Dedifferentiated amniotic fluid mesenchymal stem cell (primary cell): Measurements from ENCODE around the gene CD74.
"Not testable (repeated sequence)": the region's sequence is repeated elsewhere in the genome, so short reads cannot be mapped to it uniquely, and the experiment has no call there.

Experiments
- DNase-seq: peaks from one replicate; pipeline ENCODE4 v3.0.0-alpha.2; 2016; ENCODE audit errors: extremely low spot score

CD74 gene

GRCh38 chr5:150412319-150413175, at the start of gene CD74:
TSS of gene CD74 (minus strand) at chr5:150412910. CDS start at chr5:150412749, 161 bp downstream.
- no peak for DNase-seq

DNA sequence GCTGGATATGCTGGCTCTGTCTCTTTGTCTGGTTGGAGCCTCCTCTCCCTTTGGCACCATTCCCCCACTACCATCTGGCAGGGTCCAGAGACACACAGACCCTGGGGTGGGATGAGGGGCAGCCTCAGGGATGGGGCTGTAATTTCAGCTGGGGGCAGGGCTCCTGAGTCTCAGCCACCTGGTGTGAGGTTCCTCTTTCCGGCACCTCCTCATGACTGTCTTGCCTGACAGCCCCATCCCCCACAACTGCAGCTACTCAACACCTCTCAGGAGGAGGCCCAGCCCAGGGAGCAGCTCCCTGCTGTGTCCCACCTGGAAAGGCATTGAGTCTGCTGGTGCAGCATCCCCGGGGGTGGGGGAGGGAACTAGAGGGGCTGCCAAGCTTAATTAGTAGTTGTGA, 48.5 kb upstream of the CD74 start:
- DNase-seq, result no peak

GRCh38 chr5:150460781-150461180, 48.1 kb upstream of the CD74 start:
- DNase-seq, result no peak

GRCh38 chr5:150458802-150459557, 46.3 kb upstream of the CD74 start:
- peak; percentile 31 for DNase-seq

- DNase-seq, result no peak
These were observed 45.0 kb upstream of the CD74 start for GRCh38 chr5:150457562-150458240.

GRCh38 chr5:150457121-150457520, 44.4 kb upstream of the CD74 start:
- no peak for DNase-seq

DNA sequence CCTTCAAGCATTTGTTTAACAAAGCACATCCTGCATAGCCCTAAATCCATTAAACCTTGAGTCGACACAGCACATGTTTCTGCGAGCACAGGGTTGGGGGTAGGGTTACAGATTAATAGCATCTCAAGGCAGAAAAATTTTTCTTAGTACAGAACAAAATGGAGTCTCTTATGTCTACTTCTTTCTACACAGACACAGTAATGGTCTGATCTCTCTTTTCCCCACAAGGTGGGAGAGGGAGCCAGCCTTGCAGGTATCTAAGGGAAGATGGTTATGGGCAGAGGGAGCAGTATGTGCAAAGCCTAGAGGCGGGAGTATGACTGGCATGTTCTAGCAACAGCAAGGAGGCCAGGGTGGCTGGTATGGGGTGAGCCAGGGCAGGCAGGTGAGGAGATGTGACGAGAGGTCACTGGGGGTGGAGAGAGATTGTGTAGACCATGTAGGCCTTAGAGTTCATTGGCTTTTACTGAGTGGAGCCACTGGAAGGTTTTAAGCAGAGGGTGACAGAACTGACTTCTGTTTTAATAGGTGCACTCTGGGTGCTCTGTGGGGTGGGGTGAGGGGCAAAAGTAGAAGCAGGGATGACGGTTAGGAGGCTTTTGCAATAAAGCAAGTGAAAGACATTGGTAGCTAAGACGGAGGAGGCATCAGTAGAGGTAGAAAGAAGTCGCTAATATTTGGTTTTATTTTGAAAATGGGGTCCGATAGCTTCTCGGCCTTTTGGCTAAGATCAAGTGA, 42.0 kb upstream of the CD74 start:
- no peak for DNase-seq

DNA sequence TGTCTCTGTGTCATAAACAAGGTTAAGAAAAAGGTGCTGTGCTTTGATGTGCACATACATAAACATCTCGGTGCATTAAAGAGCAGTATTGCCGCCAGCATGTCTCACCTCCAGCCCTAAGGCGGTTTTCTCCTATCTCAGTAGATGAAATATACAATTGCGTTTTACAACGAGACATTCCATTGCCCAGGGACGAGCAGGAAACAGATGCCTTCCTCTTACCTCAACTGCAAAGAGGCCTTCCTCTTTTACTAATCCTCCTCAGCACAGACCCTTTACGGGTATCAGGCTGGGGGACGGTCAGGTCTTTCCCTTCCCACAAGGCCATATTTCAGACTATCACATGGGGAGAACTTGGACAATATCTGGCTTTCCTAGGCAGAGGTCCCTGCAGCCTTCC, 41.3 kb upstream of the CD74 start:
- DNase-seq, result not testable (repeated sequence)

GRCh38 chr5:150452914-150453313, 40.2 kb upstream of the CD74 start:
- no peak for DNase-seq

DNA sequence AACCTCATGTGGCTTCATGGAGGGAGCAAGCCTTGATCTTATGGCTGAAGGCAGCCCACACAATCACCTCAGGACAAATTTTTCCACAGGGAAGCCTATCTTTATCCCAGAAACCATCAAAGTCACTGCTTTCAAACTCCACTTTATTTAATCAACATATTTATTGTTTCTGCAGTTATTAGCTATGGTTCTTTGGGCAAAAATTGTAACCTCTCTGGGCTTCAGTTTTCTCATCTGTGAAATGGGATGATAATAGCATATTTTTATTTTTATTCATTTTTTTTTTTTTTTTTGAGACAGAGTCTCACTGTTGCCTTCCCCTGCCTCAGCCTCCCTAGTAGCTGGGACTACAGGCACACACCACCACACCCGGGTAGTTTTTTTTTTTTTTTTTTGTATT, 38.9 kb upstream of the CD74 start:
- no peak for DNase-seq

DNA sequence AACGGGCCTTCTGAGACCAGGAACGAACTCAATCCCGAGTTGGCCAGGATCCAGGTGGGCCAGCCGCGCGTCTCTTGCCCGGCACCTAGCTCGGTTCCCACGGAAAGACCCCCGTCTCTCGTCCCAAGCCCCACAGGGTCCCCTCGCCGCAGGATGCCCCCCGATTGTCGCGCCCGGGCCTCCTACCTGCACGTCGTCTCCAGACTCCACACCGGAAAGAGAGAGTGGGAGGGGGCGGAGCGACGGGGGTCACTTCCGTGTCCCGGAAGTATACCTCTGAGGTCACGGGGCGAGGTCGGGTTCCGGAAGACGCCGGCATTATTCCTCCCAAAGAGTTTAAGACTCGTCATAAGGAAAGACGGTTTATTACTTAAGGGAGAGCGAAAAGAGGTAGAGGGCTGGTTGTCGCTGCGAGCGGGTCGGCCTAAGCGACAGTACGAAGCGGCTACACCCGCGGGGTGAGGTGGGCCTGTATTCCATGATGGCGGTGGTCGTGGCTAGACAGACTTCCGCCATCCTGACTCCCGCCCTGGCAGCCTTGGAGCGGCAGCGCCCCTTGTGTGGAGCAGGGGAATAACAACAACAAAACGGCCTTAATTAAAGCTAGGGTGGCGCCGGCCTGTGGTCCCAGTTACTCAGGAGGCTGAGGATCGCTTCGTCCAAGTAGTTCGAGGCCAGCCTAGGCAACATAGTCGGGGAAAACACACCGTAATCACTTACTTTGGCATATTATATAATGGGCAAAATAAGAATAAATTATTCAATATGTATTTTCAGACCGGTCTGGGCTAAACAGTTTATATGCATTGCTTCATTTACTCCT, 37.0 kb upstream of the CD74 start, which contains the start of gene RPS14:
TSS of gene RPS14 (minus strand) at position 223 of the 823 bp plus-strand sequence. CDS start 2,006 bp downstream, outside the sequence.
- peak; percentile 90 for DNase-seq

GRCh38 chr5:150448952-150449516, 36.3 kb upstream of the CD74 start:
- no peak for DNase-seq

- DNase-seq, result no peak
These were observed 35.6 kb upstream of the CD74 start for GRCh38 chr5:150448334-150448733.

GRCh38 chr5:150447188-150447587, 34.5 kb upstream of the CD74 start:
- no peak for DNase-seq

- DNase-seq, result no peak
These were observed 33.9 kb upstream of the CD74 start for GRCh38 chr5:150446583-150446982.

DNA sequence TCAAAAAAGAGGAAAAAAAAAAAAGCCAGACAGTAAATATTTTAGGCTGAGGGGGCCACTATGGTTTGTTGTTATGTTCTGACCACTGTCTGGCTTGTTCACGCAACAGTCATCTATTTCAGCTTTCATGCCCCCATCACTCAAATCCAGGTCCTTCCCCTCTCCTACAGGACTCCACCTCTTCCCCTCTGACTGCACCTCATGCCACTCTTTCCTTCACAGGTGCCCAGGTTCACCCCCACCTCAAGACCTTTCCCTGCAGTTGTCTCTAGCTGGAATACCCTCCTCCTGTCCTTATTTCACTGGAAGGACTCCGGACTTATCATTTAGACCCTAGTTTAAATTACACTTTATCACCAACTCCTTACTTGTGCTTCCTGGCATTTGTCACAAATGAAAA, 33.4 kb upstream of the CD74 start:
- DNase-seq, result no peak

DNA sequence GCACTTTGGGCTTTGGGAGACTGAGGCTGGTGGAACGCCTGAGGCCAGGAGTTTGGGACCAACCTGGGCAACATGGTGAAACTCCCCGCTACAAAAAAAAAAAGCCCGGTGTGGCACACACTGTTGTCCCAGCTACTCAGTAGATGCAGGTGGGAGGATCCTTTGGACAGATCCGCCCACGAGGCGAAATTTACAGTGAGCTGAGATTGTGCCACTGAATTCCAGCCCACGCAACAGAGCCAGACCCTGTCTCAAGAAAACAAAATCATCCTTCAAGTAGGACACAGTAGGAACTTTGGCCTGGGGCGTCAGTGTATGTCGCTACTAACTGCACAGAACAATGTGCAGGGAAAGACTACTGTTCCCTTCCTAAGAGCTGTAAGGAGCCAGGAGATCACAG, 32.1 kb upstream of the CD74 start:
- DNase-seq, result no peak

DNA sequence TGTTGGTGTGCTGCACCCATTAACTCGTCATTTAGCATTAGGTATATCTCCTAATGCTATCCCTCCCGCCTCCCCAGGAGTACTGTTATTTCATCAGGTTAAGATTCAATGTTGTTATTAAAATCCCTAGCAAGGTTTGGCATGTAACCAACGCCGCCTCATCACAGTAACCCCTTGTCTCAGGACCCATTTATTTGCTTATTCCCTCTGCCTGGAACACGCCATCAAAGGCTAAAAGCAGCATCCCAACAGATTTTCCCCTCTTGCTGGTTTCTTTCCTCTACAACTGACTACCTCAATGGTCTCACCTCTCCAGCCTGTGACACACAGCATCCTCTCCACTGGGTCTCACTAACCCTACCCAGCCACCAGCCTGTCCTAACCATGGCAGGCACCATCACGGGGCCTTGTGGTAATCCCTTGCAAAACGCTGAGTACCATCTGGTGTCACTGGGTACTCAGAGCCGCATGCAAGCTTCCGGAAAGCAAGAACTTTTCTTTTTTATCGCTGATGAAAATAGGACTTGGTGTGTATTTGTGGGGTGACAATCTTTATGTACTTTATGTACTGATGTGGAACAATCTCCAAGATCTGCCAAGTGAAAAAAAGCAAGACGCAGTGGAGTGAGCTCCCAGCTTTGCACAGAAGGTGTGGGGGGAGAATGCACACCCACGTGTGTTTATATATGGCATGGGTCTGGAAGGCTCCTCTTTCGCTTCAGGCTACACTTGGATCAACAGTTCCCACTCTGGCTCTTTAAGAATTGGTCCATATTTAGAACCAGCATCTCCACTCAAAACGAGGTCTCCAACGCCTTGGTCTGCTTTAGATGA, 30.7 kb upstream of the CD74 start:
- DNase-seq, result no peak

DNA sequence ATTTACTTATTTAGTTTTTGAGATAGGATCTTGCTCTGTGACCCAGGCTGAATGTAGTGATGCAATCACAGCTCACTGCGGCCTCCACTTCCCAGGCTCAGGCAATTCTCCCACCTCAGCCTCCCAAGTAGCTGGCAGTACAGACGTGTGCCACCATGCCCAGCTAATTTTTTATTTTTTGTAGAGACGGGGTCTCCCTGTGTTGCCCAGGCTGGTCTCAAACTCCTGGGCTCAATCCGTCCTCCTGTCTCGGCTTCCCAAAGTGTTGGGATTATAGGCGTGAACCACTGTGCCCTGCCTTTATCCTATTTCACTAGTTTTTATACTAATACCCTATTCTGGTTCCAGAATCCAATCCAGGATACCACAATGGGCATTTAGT, 30.0 kb upstream of the CD74 start:
- DNase-seq, result no peak
